Ishikawa (cell line): Measurements from ENCODE around the gene FAM25A.

Source experiments
- CEBPB ChIP-seq: IDR thresholded peaks from 2 replicates; pipeline ENCODE4 v1.6.1; 2012
- CREB1 ChIP-seq: IDR thresholded peaks from 2 replicates; pipeline ENCODE4 v1.6.1; 2012; ENCODE audit warnings: low read depth
- EGR1 ChIP-seq: IDR thresholded peaks from 2 replicates; pipeline ENCODE4 v1.6.1; 2012
- YY1 ChIP-seq: IDR thresholded peaks from 2 replicates; pipeline ENCODE4 v1.6.1; 2012; ENCODE audit warnings: low read depth
- TF ChIP-seq, protein P1 (sequence below): IDR thresholded peaks from 2 replicates; pipeline ENCODE4 v1.6.1; 2012; ENCODE audit warnings: low read depth, mild to moderate bottlenecking

DNA sequence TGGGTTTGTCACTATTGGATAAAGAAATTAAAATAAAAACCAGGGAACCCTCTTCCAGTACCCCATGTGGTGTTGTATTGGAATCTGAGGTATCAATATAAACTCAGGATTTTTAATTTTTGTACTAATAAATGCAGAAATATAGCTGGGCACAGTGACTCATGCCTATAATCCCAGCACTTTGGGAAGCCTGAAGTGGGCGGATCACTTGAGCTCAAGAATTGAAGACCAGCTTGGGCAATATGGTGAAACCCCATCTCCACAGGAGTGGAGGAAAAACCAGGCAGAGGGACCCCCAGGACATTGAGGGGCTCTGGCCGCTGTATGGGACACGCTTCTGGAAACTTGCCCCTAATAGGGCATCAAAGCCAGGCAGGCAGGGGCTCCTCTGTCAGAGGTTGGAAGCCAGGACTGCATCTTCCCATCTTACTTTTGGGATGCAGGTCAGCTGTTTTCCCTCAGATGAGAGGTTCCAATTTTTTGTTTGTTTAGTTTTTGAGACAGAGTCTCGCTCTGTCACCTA lies 40.7 kb upstream of the FAM25A start:
- TF ChIP-seq CREB1 (no peak), YY1 (no peak), CEBPB (no peak), EGR1 (no peak)
- TF ChIP-seq, protein P1, sequence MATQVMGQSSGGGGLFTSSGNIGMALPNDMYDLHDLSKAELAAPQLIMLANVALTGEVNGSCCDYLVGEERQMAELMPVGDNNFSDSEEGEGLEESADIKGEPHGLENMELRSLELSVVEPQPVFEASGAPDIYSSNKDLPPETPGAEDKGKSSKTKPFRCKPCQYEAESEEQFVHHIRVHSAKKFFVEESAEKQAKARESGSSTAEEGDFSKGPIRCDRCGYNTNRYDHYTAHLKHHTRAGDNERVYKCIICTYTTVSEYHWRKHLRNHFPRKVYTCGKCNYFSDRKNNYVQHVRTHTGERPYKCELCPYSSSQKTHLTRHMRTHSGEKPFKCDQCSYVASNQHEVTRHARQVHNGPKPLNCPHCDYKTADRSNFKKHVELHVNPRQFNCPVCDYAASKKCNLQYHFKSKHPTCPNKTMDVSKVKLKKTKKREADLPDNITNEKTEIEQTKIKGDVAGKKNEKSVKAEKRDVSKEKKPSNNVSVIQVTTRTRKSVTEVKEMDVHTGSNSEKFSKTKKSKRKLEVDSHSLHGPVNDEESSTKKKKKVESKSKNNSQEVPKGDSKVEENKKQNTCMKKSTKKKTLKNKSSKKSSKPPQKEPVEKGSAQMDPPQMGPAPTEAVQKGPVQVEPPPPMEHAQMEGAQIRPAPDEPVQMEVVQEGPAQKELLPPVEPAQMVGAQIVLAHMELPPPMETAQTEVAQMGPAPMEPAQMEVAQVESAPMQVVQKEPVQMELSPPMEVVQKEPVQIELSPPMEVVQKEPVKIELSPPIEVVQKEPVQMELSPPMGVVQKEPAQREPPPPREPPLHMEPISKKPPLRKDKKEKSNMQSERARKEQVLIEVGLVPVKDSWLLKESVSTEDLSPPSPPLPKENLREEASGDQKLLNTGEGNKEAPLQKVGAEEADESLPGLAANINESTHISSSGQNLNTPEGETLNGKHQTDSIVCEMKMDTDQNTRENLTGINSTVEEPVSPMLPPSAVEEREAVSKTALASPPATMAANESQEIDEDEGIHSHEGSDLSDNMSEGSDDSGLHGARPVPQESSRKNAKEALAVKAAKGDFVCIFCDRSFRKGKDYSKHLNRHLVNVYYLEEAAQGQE: no peak
